GM12878 (cell line): ENCODE data around the gene DUSP16. TPM values are rescaled to one million over a fixed set of nuclear protein-coding genes. Genes with fewer than 3 reads are reported as not detected.

Experiments used
- ATAC-seq: fragments of 200-7000 bp; cut with Tn5 transposase; 3 replicates; pipeline ENCODE4 v1.9.1; 2020; ENCODE audit warnings: mild to moderate bottlenecking, moderate library complexity
- BruUV-seq: library from RNA; stranded (reverse); fragments of 400-500 nt; replicated peaks from 2 replicates; lab custom pipeline; 2021; lab: Mats Ljungman, UMichigan
- CTCF ChIA-PET: fragments of 300-600 bp; sonication (Branson Sonifier 250); formaldehyde crosslinking; extraction: SDS; loops from one replicate; lab custom pipeline; 2021; ENCODE audit warnings: inconsistent platforms; lab: Yijun Ruan, JAX
- POLR2A ChIA-PET: fragments of 350-600 bp; formaldehyde crosslinking; extraction: SDS; loops from one replicate; lab custom pipeline; 2021; ENCODE audit warnings: inconsistent platforms; lab: Charles Lee
- RAD21 ChIA-PET: fragments of 300-600 bp; sonication (Branson Sonifier 250); formaldehyde crosslinking; loops from one replicate; lab custom pipeline; 2023; ENCODE audit warnings: antibody characterized with exemption; ENCODE audit not compliant: unreplicated experiment; lab: Charles Lee
- SMC1A ChIA-PET: fragments of 300-600 bp; sonication (Branson Sonifier 250); formaldehyde crosslinking; loops from one replicate; lab custom pipeline; 2023; ENCODE audit not compliant: unreplicated experiment, uncharacterized antibody; lab: Charles Lee
- DNase-seq: peaks from one replicate; pipeline ENCODE4 v3.0.0-alpha.2; 2011; ENCODE audit warnings: low read depth, low spot score
- FAIRE-seq: peaks from 3 replicates; lab custom pipeline; 2011; peaks lifted over from hg19 to GRCh38; lab: Jason Lieb, UNC
- H2AFZ ChIP-seq: 2 replicates; pipeline ENCODE4 v1.6.0; 2011; ENCODE audit warnings: low read depth, low read length, control low read depth; ENCODE audit not compliant: control insufficient read depth
- H3K27ac ChIP-seq: 2 replicates; pipeline ENCODE4 v1.5.1; 2011; ENCODE audit warnings: control low read depth; ENCODE audit not compliant: control insufficient read depth, insufficient read depth
- H3K27me3 ChIP-seq, 2 experiments: replicated peaks in 1 of 2; 2 replicates each; pipeline versions ENCODE4 v1.6.0 to v1.6.1; 2011; ENCODE audit warnings: low read length in 1 of 2; ENCODE audit not compliant: control insufficient read depth in 2 of 2, insufficient read depth in 2 of 2
- H3K36me3 ChIP-seq, 2 experiments: 2 replicates each; pipeline ENCODE4 v1.5.1; 2011; ENCODE audit warnings: low read length in 1 of 2; ENCODE audit not compliant: control insufficient read depth in 2 of 2, insufficient read depth in 2 of 2
- H3K4me1 ChIP-seq: 2 replicates; pipeline ENCODE4 v1.6.1; 2011; ENCODE audit warnings: mild to moderate bottlenecking, low read length, moderate library complexity, mixed read lengths; ENCODE audit not compliant: control insufficient read depth, insufficient read depth
- H3K4me2 ChIP-seq: 2 replicates; pipeline ENCODE4 v1.6.0; 2011; ENCODE audit warnings: control low read depth; ENCODE audit not compliant: control insufficient read depth, insufficient read depth
- H3K4me3 ChIP-seq: fragments of 200-600 bp; sonication (generic); 2 replicates; pipeline ENCODE4 v1.5.1; 2016
- H3K79me2 ChIP-seq: 2 replicates; pipeline ENCODE4 v1.6.0; 2011; ENCODE audit warnings: low read length; ENCODE audit not compliant: control insufficient read depth, insufficient read depth
- H3K9ac ChIP-seq: 2 replicates; pipeline ENCODE4 v1.8.0; 2011; ENCODE audit warnings: low read length, control low read depth, mixed read lengths; ENCODE audit not compliant: control insufficient read depth, insufficient read depth
- H3K9me3 ChIP-seq: replicated peaks from 3 replicates; pipeline ENCODE4 v1.5.1; 2011; ENCODE audit warnings: mild to moderate bottlenecking, low read length; ENCODE audit not compliant: control insufficient read depth, insufficient read depth
- H4K20me1 ChIP-seq: 2 replicates; pipeline ENCODE4 v1.6.0; 2011; ENCODE audit not compliant: control insufficient read depth, insufficient read depth
- BRCA1 ChIP-seq: IDR thresholded peaks from 2 replicates; pipeline ENCODE4 v1.6.1; 2011; ENCODE audit warnings: low read depth, low read length, improper control_type of control experiment
- MXI1 ChIP-seq: fragments of 150-350 bp; IDR thresholded peaks from 2 replicates; pipeline ENCODE4 v1.6.1; 2011; ENCODE audit warnings: low read depth, mild to moderate bottlenecking, inconsistent platforms, low read length, improper control_type of control experiment
- MYB ChIP-seq: fragments of 150-350 bp; IDR thresholded peaks from 2 replicates; pipeline ENCODE4 v1.6.1; 2014; ENCODE audit warnings: mild to moderate bottlenecking, low read depth, low read length, borderline replicate concordance
- PRDM15 ChIP-seq: fragments of 450-650 bp; formaldehyde crosslinking; IDR thresholded peaks from 2 replicates; pipeline ENCODE4 v1.4.0; 2020; ENCODE audit warnings: mild to moderate bottlenecking, moderate library complexity
- SKIL ChIP-seq: fragments of 450-650 bp; IDR thresholded peaks from 2 replicates; pipeline ENCODE4 v1.6.1; 2017; ENCODE audit warnings: mild to moderate bottlenecking, low read depth, inconsistent platforms; ENCODE audit not compliant: poor library complexity, severe bottlenecking
- SMAD1 ChIP-seq: fragments of 450-650 bp; IDR thresholded peaks from 2 replicates; pipeline ENCODE4 v1.6.1; 2018; ENCODE audit warnings: mild to moderate bottlenecking, low read depth; ENCODE audit not compliant: partially characterized antibody
- TARDBP ChIP-seq: IDR thresholded peaks from 2 replicates; pipeline ENCODE4 v1.6.1; 2016; ENCODE audit warnings: borderline replicate concordance
- ZNF384 ChIP-seq: IDR thresholded peaks from 2 replicates; pipeline ENCODE4 v1.6.1; 2012; ENCODE audit warnings: low read depth, mild to moderate bottlenecking, low read length, improper control_type of control experiment, borderline replicate concordance
- WGBS: methylation state at CpG from one replicate; pipeline ENCODE4 v1.1.6; 2016; ENCODE audit warnings: low lambda C conversion rate; ENCODE audit not compliant: insufficient replicate concordance, insufficient coverage; ENCODE audit errors: missing lambda C conversion rate; 5-methylcytosine and 5-hydroxymethylcytosine counted together
- in situ Hi-C: fragments of 300-500 bp; cut with MboI; formaldehyde crosslinking; loops from 9 replicates; pipeline ENCODE4 v1.14.3; 2018; ENCODE audit warnings: mixed read lengths
- intact Hi-C: fragments of 100-400 bp; cut with micrococcal nuclease; formaldehyde crosslinking; loops from one replicate; pipeline ENCODE4 v1.14.2; 2022; ENCODE audit not compliant: unreplicated experiment
- polyA plus RNA-seq, 11 experiments: library from polyadenylated mRNA; depleted of rRNA in 4 of 11; unstranded in 6 of 11; stranded (reverse) in 5 of 11; fragments of >200 nt; fragmentation: Nextera tagmentation in 4 of 11; fragmentation: Illumina TruSeq in 1 of 11; extraction: Ambion mirVana in 4 of 11; extraction: Trizol in 1 of 11; gene quantifications; 1 replicate in 1 of 11; 2 replicates in 10 of 11; pipeline versions ENCODE4 v1.2.1 to v1.2.3, GENCODE V29; 2011 to 2016; ENCODE audit warnings: inconsistent platforms in 2 of 11, missing spikeins in 2 of 11, low read depth in 1 of 11
- total RNA-seq, 4 experiments: library from RNA; depleted of rRNA in 3 of 4; stranded (reverse); fragments of >200 nt in 3 of 4; fragmentation: Illumina TruSeq in 1 of 4; extraction: Trizol in 1 of 4; gene quantifications; 2 replicates each; pipeline versions ENCODE4 v1.2.1 to v1.2.3, GENCODE V29; 2013 to 2021
- TF ChIP-seq, protein P1 (sequence below): fragments of 450-650 bp; IDR thresholded peaks from 2 replicates; pipeline ENCODE4 v1.6.1; 2016; ENCODE audit warnings: mild to moderate bottlenecking
- TF ChIP-seq, protein P2 (sequence below): fragments of 450-650 bp; IDR thresholded peaks from 2 replicates; pipeline ENCODE4 v1.6.1; 2017; ENCODE audit warnings: mild to moderate bottlenecking, moderate library complexity

The DUSP16 gene
- total and polyA plus RNA-seq, 10 of the 15 experiments (the other 5 are each of a cell fraction or from before 2014, with no cell fraction given) = 3.9 to 75.3 (median 26.8) TPM

GRCh38 chr12:12511021-12511783 lies 51.5 kb downstream of the DUSP16 start:
- in situ Hi-C loops = no loop called here
- no peak for FAIRE-seq
- TF ChIP-seq MXI1 (no peak), SMAD1 (no peak), PRDM15 (CRISPR knock-in tag) (no peak), MYB (no peak), TARDBP (no peak), ZNF384 (no peak), BRCA1 (no peak), SKIL (no peak)
- TF ChIP-seq, protein P1, sequence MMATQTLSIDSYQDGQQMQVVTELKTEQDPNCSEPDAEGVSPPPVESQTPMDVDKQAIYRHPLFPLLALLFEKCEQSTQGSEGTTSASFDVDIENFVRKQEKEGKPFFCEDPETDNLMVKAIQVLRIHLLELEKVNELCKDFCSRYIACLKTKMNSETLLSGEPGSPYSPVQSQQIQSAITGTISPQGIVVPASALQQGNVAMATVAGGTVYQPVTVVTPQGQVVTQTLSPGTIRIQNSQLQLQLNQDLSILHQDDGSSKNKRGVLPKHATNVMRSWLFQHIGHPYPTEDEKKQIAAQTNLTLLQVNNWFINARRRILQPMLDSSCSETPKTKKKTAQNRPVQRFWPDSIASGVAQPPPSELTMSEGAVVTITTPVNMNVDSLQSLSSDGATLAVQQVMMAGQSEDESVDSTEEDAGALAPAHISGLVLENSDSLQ = no peak
- TF ChIP-seq, protein P2, sequence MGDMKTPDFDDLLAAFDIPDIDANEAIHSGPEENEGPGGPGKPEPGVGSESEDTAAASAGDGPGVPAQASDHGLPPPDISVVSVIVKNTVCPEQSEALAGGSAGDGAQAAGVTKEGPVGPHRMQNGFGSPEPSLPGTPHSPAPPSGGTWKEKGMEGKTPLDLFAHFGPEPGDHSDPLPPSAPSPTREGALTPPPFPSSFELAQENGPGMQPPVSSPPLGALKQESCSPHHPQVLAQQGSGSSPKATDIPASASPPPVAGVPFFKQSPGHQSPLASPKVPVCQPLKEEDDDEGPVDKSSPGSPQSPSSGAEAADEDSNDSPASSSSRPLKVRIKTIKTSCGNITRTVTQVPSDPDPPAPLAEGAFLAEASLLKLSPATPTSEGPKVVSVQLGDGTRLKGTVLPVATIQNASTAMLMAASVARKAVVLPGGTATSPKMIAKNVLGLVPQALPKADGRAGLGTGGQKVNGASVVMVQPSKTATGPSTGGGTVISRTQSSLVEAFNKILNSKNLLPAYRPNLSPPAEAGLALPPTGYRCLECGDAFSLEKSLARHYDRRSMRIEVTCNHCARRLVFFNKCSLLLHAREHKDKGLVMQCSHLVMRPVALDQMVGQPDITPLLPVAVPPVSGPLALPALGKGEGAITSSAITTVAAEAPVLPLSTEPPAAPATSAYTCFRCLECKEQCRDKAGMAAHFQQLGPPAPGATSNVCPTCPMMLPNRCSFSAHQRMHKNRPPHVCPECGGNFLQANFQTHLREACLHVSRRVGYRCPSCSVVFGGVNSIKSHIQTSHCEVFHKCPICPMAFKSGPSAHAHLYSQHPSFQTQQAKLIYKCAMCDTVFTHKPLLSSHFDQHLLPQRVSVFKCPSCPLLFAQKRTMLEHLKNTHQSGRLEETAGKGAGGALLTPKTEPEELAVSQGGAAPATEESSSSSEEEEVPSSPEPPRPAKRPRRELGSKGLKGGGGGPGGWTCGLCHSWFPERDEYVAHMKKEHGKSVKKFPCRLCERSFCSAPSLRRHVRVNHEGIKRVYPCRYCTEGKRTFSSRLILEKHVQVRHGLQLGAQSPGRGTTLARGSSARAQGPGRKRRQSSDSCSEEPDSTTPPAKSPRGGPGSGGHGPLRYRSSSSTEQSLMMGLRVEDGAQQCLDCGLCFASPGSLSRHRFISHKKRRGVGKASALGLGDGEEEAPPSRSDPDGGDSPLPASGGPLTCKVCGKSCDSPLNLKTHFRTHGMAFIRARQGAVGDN = no peak

More at GRCh38 chr12:12511021-12511783, 51.5 kb downstream of the DUSP16 start:
- Histone ChIP-seq H3K9ac (no peak overlapping the region), H3K4me1 (peaks cover 10% of the 10 kb centered on the region), H3K79me2 (peaks cover 19% of the 10 kb centered on the region), H4K20me1 (no peaks in the 10 kb centered on the region), H3K27me3 (no peaks in the 10 kb centered on the region), H3K4me2 (no peak overlapping the region), H3K27ac (no peak overlapping the region), H3K9me3 (no peaks in the 10 kb centered on the region), H2AFZ (no peak overlapping the region), H3K36me3 (peaks cover 0 to 3% of the 10 kb centered on the region in 2 experiments; a peak in 3 of 4 replicates), H3K4me3 (no peak overlapping the region)
- WGBS = 66% methylated on average over 3 of the region's 3 CpGs
- ATAC-seq (no peak), DNase-seq (no peak)
- SMC1A ChIA-PET = interaction anchor here (0.9 to 4.0 kb wide), 12 partner anchors 8 to 153 kb away, joined by 3 to 16 read pairs (median 4); no protein-coding TSS in a partner anchor
- CTCF ChIA-PET = interaction anchor here (1.1 to 1.2 kb wide), 3 partner anchors 8 to 144 kb away, joined by 3 to 4 read pairs (median 3); no protein-coding TSS in a partner anchor
- BruUV-seq = TSS peak; percentile 22
- intact Hi-C loops = no loop called here
- RAD21 ChIA-PET = interaction anchor here (0.9 to 1.3 kb wide), 5 partner anchors 9 to 226 kb away, joined by 3 to 4 read pairs (median 3); no protein-coding TSS in a partner anchor
- POLR2A ChIA-PET = interaction anchor here (1.0 to 1.6 kb wide), 3 partner anchors 8 to 36 kb away, joined by 3 to 6 read pairs (median 4); no protein-coding TSS in a partner anchor
